H9 (cell line): Measurements from ENCODE around the gene HECA. TPM values are rescaled to one million over a fixed set of nuclear protein-coding genes. Genes with fewer than 3 reads are reported as not detected.

Experiments used
- DNase-seq: peaks from one replicate; pipeline ENCODE4 v3.0.0-alpha.2; 2017
- H2AFZ ChIP-seq: one replicate; pipeline ENCODE4 v1.6.1; 2013; ENCODE audit warnings: mild to moderate bottlenecking, low read length, control low read depth, moderate library complexity
- H2AK5ac ChIP-seq: 2 replicates; pipeline ENCODE4 v1.6.1; 2013; ENCODE audit warnings: low read length, control low read depth, mixed read lengths; ENCODE audit not compliant: insufficient read length
- H2BK120ac ChIP-seq: one replicate; pipeline ENCODE4 v1.6.1; 2013; ENCODE audit warnings: low read depth, mild to moderate bottlenecking, low read length, control low read depth, inconsistent platforms; ENCODE audit not compliant: poor library complexity, severe bottlenecking
- H2BK12ac ChIP-seq: 2 replicates; pipeline ENCODE4 v1.6.1; 2013; ENCODE audit warnings: low read length, control low read depth, mixed read lengths, low read depth; ENCODE audit not compliant: insufficient read length
- H2BK15ac ChIP-seq: 2 replicates; pipeline ENCODE4 v1.6.1; 2013; ENCODE audit warnings: low read depth, low read length, control low read depth
- H2BK20ac ChIP-seq: one replicate; pipeline ENCODE4 v1.6.1; 2013; ENCODE audit warnings: low read depth, mild to moderate bottlenecking, low read length, control low read depth, inconsistent platforms; ENCODE audit not compliant: poor library complexity, severe bottlenecking
- H2BK5ac ChIP-seq: 2 replicates; pipeline ENCODE4 v1.6.1; 2013; ENCODE audit warnings: low read length, control low read depth, mixed read lengths; ENCODE audit not compliant: insufficient read length
- H3K14ac ChIP-seq: 2 replicates; pipeline ENCODE4 v1.6.1; 2013; ENCODE audit warnings: low read length, control low read depth; ENCODE audit not compliant: insufficient read depth
- H3K18ac ChIP-seq: 2 replicates; pipeline ENCODE4 v1.6.1; 2013; ENCODE audit warnings: low read depth, mild to moderate bottlenecking, mixed read lengths, low read length, control low read depth; ENCODE audit not compliant: insufficient read length
- H3K23ac ChIP-seq: 2 replicates; pipeline ENCODE4 v1.6.1; 2013; ENCODE audit warnings: low read length, control low read depth, mixed read lengths, low read depth; ENCODE audit not compliant: insufficient read length
- H3K23me2 ChIP-seq: 2 replicates; pipeline ENCODE4 v1.6.1; 2013; ENCODE audit warnings: low read depth, mild to moderate bottlenecking, mixed read lengths, low read length, control low read depth; ENCODE audit not compliant: insufficient read length, poor library complexity, severe bottlenecking
- H3K27ac ChIP-seq: 2 replicates; pipeline ENCODE4 v1.5.1; 2013; ENCODE audit warnings: low read length, control low read depth, mixed read lengths, low read depth; ENCODE audit not compliant: insufficient read length
- H3K27me3 ChIP-seq: 2 replicates; pipeline ENCODE4 v1.6.1; 2013; ENCODE audit warnings: low read length, control low read depth, inconsistent platforms; ENCODE audit not compliant: insufficient read depth
- H3K4ac ChIP-seq: 2 replicates; pipeline ENCODE4 v1.6.1; 2013; ENCODE audit warnings: low read depth, mild to moderate bottlenecking, control low read depth, inconsistent platforms, low read length, moderate library complexity
- H3K4me1 ChIP-seq: 2 replicates; pipeline ENCODE4 v1.6.1; 2013; ENCODE audit warnings: low read length, control low read depth, inconsistent platforms; ENCODE audit not compliant: insufficient read depth
- H3K4me2 ChIP-seq: 2 replicates; pipeline ENCODE4 v1.6.1; 2013; ENCODE audit warnings: low read length, control low read depth, mixed read lengths; ENCODE audit not compliant: insufficient read length, insufficient read depth
- H3K56ac ChIP-seq: 2 replicates; pipeline ENCODE4 v1.6.1; 2013; ENCODE audit warnings: low read depth, mild to moderate bottlenecking, mixed read lengths, low read length, control low read depth; ENCODE audit not compliant: insufficient read length
- H3K79me1 ChIP-seq: 2 replicates; pipeline ENCODE4 v1.6.1; 2013; ENCODE audit warnings: low read depth, mild to moderate bottlenecking, moderate library complexity, low read length, control low read depth, inconsistent platforms; ENCODE audit not compliant: insufficient read depth, poor library complexity, severe bottlenecking
- H3K79me2 ChIP-seq: 2 replicates; pipeline ENCODE4 v1.6.1; 2013; ENCODE audit warnings: low read length, control low read depth, inconsistent platforms; ENCODE audit not compliant: insufficient read depth
- H3K9ac ChIP-seq: 2 replicates; pipeline ENCODE4 v1.6.1; 2013; ENCODE audit warnings: low read length, control low read depth, mixed read lengths; ENCODE audit not compliant: insufficient read length; ENCODE audit errors: extremely low read depth
- H3K9me3 ChIP-seq: one replicate; pipeline ENCODE4 v1.6.1; 2013; ENCODE audit warnings: low read depth, low read length, inconsistent platforms; ENCODE audit not compliant: control insufficient read depth
- H3T11ph ChIP-seq: one replicate; pipeline ENCODE4 v1.6.1; 2013; ENCODE audit warnings: mild to moderate bottlenecking, low read length, control low read depth, inconsistent platforms
- H4K20me1 ChIP-seq: one replicate; pipeline ENCODE4 v1.6.1; 2013; ENCODE audit not compliant: control insufficient read depth, insufficient read length, insufficient read depth
- H4K5ac ChIP-seq: 2 replicates; pipeline ENCODE4 v1.6.1; 2013; ENCODE audit warnings: low read depth, mild to moderate bottlenecking, mixed read lengths, low read length, control low read depth; ENCODE audit not compliant: insufficient read length
- H4K8ac ChIP-seq: replicated peaks from 2 replicates; pipeline ENCODE4 v1.6.1; 2013; ENCODE audit warnings: low read length, control low read depth, mixed read lengths, low read depth; ENCODE audit not compliant: insufficient read length
- H4K91ac ChIP-seq: 2 replicates; pipeline ENCODE4 v1.6.1; 2013; ENCODE audit warnings: low read depth, mild to moderate bottlenecking, moderate library complexity, mixed read lengths, low read length, control low read depth; ENCODE audit not compliant: insufficient read length
- H3K27ac Mint-ChIP-seq, 3 experiments: 2 replicates in 2 of 3; 3 replicates in 1 of 3; pipeline ENCODE4 v1.8.0; 2020 to 2021; ENCODE audit warnings: mixed read lengths in 3 of 3, mild to moderate bottlenecking in 1 of 3, moderate library complexity in 1 of 3
- H3K27me3 Mint-ChIP-seq: 2 replicates; pipeline ENCODE4 v1.8.0; 2021; ENCODE audit warnings: low read depth, mild to moderate bottlenecking, moderate library complexity, mixed read lengths
- H3K36me3 Mint-ChIP-seq, 3 experiments: 2 replicates in 2 of 3; 3 replicates in 1 of 3; pipeline ENCODE4 v1.8.0; 2020 to 2021; ENCODE audit warnings: low read depth in 3 of 3, mixed read lengths in 3 of 3; ENCODE audit not compliant: insufficient read depth in 1 of 3
- H3K4me1 Mint-ChIP-seq, 2 experiments: 2 replicates each; pipeline ENCODE4 v1.8.0; 2020; ENCODE audit warnings: mixed read lengths in 2 of 2
- H3K4me3 Mint-ChIP-seq, 2 experiments: 2 replicates in 1 of 2; 3 replicates in 1 of 2; pipeline ENCODE4 v1.8.0; 2020 to 2021; ENCODE audit warnings: mild to moderate bottlenecking in 2 of 2, mixed read lengths in 2 of 2, moderate library complexity in 1 of 2
- H3K9me3 Mint-ChIP-seq, 2 experiments: 2 replicates in 1 of 2; 3 replicates in 1 of 2; pipeline ENCODE4 v1.8.0; 2020; ENCODE audit warnings: mild to moderate bottlenecking in 2 of 2, mixed read lengths in 2 of 2, moderate library complexity in 1 of 2
- WGBS: extraction: QIAGEN DNeasy Blood & Tissue Kit; methylation state at CpG from one replicate; pipeline ENCODE4 v1.1.7; 2013; ENCODE audit warnings: missing lambda C conversion rate, low lambda C conversion rate, mixed read lengths; ENCODE audit not compliant: insufficient read length; ENCODE audit errors: extremely low coverage; 5-methylcytosine and 5-hydroxymethylcytosine counted together
- total RNA-seq: library from RNA; stranded (reverse); gene quantifications from 2 replicates; pipeline ENCODE4 v1.2.1, GENCODE V29; 2021
- TF ChIP-seq, protein P1 (sequence below): fragments of 200-600 bp; sonication (generic); conservative IDR thresholded peaks from 3 replicates; pipeline ENCODE4 v1.8.0; 2021; ENCODE audit warnings: antibody characterized with exemption, mild to moderate bottlenecking

Gene HECA
- total RNA-seq, 1 experiment from 2014 or later: 4.8 TPM

DNA sequence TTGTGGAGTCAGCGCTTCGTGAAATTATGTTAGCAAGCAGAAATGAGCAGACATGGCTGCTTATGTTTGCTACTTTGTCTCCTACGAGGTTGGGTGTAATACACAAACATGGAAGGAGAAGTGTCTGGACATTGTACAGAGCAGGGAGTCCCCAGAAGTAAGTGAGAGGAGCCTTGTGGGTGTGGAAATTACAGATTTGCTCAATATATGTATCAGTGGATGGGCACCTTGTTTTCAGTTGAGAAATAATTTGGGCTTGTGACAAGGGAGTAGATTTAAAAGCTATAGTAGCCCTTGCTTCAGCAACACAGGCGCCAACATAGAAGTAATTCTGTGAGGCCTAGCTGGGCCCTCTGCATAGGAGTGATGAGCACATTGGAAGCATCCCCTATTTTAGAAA lies 49.2 kb downstream of the HECA start:
- no CpG with 5 or more reads among the region's 4 CpGs for WGBS
- no peak overlapping the region for H3K27ac Mint-ChIP-seq

More for the DNA sequence above, 49.2 kb downstream of the HECA start:
- Histone ChIP-seq H3K27me3 (no peaks in the 10 kb centered on the region), H3K18ac (no peak overlapping the region), H3K56ac (no peak overlapping the region), H2BK120ac (no peak overlapping the region), H3K23ac (no peak overlapping the region), H4K20me1 (no peaks in the 10 kb centered on the region), H2BK15ac (no peak overlapping the region), H4K8ac (no peak overlapping the region), H3T11ph (no peak overlapping the region), H4K5ac (no peak overlapping the region), H2AFZ (no peak overlapping the region), H3K27ac (no peak overlapping the region), H3K79me1 (no peaks in the 10 kb centered on the region), H2BK20ac (no peak overlapping the region), H3K79me2 (no peaks in the 10 kb centered on the region), H3K9ac (no peak overlapping the region), H4K91ac (no peak overlapping the region), H3K14ac (no peak overlapping the region), H3K4me2 (no peak overlapping the region), H3K4me1 (no peaks in the 10 kb centered on the region), H3K9me3 (no peaks in the 10 kb centered on the region), H3K4ac (no peak overlapping the region), H3K23me2 (no peaks in the 10 kb centered on the region), H2AK5ac (no peak overlapping the region), H2BK12ac (no peak overlapping the region), H2BK5ac (no peak overlapping the region)
- Mint-ChIP-seq H3K27me3 (no peaks in the 10 kb centered on the region), H3K4me1 (no peaks in the 10 kb centered on the region), H3K36me3 (peaks cover 0 to 2% (median 0%) of the 10 kb centered on the region in 3 experiments; a peak in 1 of 7 replicates), H3K4me3 (no peak overlapping the region), H3K9me3 (no peaks in the 10 kb centered on the region)
- TF ChIP-seq, protein P1, sequence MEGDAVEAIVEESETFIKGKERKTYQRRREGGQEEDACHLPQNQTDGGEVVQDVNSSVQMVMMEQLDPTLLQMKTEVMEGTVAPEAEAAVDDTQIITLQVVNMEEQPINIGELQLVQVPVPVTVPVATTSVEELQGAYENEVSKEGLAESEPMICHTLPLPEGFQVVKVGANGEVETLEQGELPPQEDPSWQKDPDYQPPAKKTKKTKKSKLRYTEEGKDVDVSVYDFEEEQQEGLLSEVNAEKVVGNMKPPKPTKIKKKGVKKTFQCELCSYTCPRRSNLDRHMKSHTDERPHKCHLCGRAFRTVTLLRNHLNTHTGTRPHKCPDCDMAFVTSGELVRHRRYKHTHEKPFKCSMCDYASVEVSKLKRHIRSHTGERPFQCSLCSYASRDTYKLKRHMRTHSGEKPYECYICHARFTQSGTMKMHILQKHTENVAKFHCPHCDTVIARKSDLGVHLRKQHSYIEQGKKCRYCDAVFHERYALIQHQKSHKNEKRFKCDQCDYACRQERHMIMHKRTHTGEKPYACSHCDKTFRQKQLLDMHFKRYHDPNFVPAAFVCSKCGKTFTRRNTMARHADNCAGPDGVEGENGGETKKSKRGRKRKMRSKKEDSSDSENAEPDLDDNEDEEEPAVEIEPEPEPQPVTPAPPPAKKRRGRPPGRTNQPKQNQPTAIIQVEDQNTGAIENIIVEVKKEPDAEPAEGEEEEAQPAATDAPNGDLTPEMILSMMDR: no peak
- no peak for DNase-seq
